Measurements from ENCODE around the gene ACSL4.
"Not testable (repeated sequence)": the region's sequence is repeated elsewhere in the genome, so short reads cannot be mapped to it uniquely, and the experiment has no call there.

The ACSL4 gene

DNA sequence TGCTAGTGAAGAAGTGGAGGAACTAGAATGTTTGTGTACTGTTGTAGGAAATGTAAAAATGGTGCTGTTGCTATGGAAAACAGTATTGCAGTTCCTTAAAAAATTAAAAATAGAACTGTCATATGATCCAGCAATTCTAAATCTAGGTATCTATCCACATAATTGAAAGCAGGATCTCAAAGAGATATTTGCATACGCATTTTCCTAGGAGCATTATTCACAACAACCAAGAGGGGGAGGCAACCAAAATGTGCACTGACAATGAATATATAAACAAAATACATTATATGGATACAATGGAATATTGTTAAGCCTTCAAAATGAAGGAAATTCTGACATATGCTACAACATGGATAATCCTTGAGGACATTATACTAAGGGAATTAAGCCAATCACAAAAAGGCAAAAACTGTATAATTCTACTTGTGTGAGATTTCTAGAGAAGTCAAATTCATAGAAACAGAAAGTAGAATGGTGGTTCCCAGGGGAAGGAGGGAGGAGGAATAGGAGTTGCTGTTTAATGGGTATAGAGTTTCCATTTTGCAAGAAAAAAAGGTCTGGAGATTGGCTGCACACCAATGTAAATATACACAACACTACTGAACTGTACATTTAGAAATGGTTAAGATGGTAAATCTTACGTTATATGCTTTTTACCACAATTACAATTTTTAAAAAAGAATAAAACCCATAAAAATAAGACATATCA is 72.5 kb downstream of the ACSL4 start:
- DNase-seq: no peak

DNA sequence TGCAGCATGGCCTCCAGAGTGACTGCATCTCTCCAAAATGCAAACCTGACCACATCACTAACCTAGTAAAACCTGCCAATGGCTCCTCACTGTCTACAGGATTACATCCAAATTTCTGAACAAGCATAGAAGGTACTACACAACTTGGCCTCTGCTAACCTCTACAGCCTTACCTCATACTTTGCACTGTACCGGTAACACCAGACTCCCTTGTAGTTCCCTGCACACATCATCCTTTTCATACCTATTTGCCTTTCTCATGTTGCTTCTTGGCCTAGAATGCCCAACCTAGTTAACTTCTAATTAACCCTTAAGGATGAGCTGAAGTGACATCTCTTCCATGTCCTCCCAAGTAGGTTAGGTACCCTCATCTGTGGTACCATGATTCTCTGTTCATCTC is 74.7 kb downstream of the ACSL4 start:
- no peak for DNase-seq

DNA sequence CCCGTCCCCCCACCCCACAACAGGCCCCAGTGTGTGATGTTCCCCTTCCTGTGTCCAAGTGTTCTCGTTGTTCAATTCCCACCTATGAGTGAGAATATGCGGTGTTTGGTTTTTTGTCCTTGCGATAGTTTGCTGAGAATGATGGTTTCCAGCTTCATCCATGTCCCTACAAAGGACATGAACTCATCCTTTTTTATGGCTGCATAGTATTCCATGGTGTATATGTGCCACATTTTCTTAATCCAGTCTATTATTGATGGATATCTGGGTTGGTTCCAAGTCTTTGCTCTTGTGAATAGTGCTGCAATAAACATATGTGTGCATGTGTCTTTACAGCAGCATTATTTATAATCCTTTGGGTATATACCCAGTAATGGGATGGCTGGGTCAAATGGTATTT is 75.7 kb downstream of the ACSL4 start:
- DNase-seq: not testable (repeated sequence)

DNA sequence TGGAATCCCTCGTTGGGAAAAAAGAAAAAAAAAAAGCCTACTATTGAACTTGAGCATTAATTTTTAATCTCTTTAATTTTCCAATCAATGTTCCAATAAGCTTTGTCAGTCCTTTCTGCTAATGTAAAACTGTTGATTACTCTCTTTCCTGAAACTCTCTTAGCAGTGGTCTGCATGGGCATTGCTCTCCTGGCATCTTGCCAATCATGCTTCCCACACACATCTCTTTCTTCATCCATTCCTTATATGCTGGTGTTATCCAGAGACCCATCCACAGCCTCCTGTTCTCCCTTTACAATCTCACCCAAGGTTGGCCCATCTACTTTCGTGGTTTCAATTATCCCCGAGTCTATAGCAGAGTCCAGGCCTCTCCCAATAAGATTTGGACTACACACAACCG is 76.3 kb downstream of the ACSL4 start:
- no peak for DNase-seq

DNA sequence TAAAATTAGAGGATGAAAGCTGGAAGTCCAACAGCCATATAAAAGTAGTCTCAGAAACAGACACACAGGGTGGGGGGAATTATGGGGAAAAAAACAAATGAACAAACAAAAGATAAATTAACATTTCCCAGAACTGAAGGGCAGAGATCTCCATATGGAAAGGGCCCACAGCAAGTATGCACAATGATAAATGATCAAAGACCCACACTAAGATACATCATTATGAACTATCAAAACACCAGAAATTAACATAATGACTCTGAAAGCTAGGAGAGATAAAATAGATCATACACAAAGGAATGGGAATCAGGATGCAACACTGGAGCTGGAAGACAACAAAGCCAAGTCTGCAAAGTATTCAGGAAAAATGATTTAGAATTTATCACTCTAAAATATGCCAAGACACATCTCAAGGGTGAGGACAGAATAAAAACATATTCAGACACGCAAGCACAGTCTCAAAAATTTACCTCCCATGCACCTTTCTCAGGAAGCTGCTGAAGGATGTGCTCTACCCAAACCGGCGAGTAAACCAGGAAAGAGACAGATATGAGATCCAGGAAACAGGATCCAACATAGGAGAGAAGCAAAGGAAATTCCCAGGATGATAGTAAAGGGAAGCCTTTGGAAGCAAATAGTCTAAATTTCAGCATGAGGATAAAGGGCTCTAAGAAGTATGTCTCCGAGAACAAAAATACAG is 77.4 kb downstream of the ACSL4 start:
- DNase-seq: no peak

DNA sequence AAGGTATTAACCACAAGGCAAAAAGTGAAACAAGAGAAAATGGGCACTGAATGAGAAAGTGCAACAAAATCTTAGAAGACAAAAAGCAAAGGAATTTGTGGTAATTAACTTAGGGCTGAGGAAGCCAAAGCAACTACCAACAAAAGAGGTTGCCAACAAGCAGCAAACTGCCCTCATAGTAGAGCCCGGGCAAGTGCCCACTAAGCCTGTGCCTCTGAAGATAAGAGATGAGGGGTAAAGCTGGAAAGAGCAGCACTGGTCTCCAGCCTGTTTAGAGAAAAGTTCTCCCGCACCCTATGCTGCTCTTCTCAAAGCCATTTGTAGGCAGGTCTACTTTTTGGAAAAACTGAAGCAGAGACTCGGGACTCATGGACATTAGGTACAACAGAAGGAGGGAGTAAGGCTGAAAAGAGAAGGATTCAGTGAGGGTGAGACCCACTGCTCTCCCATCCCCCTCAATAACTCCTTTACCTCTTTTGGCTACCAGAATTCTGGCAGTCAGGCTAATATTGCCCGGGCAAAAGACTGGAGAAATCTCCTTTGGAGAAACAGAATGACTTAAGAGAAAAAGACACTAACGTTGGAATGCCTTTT is 78.4 kb downstream of the ACSL4 start:
- no peak for DNase-seq

DNA sequence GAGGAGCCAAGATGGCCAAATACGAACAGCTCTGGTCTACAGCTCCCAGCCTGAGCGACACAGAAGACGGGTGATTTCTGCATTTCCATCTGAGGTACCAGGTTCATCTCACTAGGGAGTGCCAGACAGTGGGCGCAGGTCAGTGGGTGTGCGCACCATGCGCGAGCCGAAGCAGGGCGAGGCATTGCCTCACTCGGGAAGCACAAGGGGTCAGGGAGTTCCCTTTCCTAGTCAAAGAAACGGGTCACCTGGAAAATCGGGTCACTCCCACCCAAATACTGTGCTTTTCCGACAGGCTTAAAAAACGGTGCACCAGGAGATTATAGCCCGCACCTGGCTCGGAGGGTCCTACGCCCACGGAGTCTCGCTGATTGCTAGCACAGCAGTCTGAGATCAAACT is 88.4 kb downstream of the ACSL4 start:
- not testable (repeated sequence) for DNase-seq

DNA sequence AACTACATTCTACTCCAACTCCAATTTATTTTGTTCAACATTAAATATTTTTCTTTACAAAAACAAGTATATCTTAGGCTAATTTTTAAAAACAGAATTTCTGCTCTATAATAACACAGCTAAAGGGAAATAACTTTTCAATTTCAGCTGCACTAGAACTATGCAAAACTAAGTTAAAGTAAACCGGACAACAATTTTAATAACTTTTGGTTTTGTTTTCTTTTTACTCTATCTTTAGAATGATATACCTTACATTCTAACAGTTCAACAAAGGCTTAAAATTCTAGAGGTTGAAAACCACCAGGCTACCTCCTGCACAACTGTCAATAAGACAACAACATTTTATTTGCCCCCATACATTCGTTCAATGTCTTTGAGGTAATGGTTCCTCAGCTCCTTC is 89.4 kb downstream of the ACSL4 start:
- DNase-seq: no peak

DNA sequence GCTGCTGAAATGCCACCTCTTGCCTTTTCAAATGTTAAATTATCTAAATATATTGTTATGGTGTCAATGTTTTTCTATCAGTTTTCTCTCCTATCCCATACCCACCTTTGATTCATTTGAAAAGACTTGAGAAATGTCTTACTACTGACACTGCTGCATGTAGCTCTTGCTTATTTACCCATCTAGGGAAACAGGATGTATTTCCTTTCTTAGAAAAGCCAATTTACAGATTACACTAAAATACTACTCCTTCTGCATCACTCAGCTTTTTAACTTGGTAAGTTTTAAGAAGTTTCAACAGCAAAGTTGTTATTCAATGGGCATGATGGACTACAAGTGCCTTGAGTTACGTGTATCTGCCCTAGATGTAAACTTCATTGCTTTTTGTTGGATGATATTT is 94.9 kb downstream of the ACSL4 start:
- peak in 1 of 5 donors; percentile 31 for DNase-seq

DNA sequence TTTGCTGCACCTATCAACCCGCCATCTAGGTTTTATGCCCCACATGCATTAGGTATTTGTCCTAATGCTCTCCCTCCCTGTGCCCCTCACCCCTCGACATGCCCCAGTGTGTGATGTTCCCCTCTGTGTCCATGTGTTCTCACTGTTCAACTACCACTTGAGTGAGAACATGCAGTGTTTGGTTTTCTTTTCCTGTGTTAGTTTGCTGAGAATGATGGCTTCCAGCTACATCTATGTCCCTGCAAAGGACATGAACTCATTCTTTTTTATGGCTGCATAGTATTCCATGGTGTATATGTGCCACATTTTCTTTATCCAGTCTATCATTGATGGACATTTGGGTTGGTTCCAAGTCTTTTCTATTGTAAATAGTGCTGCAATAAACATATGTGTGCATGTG is 95.6 kb downstream of the ACSL4 start:
- DNase-seq: not testable (repeated sequence)

DNA sequence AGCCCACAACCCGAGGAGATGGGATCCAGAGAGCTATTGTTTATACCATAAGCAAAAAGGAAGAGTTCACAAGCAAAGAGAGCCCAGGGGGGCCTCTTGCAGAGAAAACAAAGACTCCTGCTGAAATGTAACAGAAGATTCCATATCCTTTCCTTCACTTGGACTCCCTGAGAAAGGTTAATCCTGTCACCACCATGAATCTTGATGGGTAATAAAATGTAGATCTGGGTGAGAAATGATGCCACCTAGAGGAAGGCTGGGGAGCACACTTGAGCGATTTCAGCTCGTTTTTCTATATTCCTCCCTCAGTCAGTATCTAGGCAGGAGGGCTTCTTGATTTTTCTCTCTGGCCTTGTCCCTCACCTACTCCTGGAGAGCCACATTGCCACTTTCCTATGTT is 97.9 kb downstream of the ACSL4 start:
- DNase-seq: peak in 1 of 5 donors; percentile 2

GRCh38 chrX:109632906-109633504 is 100.1 kb downstream of the ACSL4 start:
- DNase-seq: no peak

- no peak for DNase-seq
These were observed 103.7 kb downstream of the ACSL4 start for GRCh38 chrX:109629310-109629709.

- no peak for DNase-seq
These were observed 106.4 kb downstream of the ACSL4 start for GRCh38 chrX:109626637-109627036.

GRCh38 chrX:109624641-109625616 is 108.1 kb downstream of the ACSL4 start, which contains the start of gene KCNE5:
Gene KCNE5, minus strand, starts transcription at chrX:109625172. Its CDS starts 152 bp downstream, at chrX:109625020.
- no peak for DNase-seq

DNA sequence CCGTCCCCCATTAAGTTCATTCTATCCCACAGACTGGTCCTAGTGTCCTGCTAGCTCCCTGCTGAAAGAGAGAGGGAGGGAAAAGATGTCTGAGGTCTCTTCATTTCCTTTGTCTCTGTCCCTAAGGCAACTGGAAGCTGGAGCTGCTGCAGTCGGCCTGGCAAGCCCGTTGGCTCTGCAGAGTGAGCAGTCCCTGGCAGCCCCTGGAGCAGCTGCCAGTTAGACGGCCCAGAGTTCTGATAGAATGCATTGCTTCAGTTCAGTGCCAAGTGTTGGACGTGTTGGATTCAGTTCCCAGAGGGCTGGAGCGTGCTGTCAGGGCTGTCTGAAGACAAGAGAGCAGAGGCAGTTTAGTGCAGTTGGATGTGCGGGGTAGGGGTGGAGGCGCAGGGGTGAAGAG is 109.1 kb downstream of the ACSL4 start:
- DNase-seq: no peak

DNA sequence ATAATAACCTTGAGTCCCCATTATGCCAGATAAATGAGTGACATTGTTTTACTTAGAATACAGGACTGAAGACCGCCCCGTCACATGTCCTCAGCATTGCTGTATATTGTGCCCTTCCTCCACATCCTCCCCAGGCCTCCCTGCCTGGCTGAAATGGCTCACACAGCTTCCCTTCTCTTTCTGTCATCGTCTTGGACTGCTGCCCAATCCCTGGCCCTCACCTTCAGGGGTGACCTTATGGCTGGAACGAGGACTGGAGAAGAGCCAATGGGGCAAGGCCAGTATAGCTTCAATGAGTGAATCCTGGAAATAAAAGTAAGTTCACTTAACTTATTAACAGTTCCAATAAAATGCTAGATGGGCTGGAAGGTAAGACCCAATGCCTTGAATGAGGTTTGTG is 110.8 kb downstream of the ACSL4 start:
- no peak for DNase-seq

DNA sequence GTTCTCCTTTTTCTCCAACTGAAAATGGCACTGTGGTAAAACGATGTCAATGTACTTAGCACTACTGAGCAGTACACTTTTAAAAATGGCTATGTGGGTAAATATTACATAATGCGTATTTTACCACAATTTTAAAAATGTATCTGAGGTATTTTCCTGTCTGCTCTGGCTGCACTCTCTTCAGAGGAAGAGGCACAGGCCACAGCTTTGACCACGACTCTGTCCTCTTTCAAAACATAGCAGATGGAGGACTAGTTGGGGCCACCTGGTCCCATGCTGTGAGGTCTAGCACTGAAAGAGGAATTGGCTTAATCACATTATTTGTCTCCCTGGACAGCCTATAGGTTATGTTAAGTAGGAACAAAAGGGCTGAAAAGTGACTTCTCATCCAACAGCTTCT is 113.3 kb downstream of the ACSL4 start:
- no peak for DNase-seq

- DNase-seq: no peak
These were observed 118.1 kb downstream of the ACSL4 start for GRCh38 chrX:109614951-109615350.

- no peak for DNase-seq
These were observed 131.6 kb downstream of the ACSL4 start for GRCh38 chrX:109601486-109601885.

DNA sequence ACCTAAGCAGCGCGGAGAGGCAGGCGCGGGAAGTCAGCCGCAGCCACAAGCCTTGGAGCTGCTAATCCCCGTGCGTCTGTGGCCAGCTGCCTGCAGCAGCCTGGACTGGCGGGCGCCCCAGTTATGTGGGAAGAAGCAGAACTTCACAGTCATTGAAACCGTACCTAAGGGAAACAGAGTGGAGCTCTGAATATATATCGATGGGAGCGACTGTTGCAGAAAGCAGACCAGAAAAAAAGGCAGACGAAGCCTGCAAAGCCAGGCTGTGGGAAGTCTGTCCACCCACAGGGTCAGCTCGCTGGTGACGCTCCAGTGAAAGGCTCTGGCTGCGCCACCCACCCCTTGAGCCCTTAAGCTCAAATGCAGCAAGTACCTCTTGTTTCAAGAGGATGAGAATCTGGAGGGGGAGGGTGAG is 132.8 kb downstream of the ACSL4 start:
- no peak for DNase-seq

- no peak for DNase-seq
These were observed 137.0 kb downstream of the ACSL4 start for GRCh38 chrX:109596015-109596414.

Measured in T-helper 1 cell (primary cell).